ENCODE data around the gene TSFM.

GRCh38 chr12:57781244-57781643, 1.3 kb upstream of the TSFM start:
- TF ChIP-seq JUN (CRISPR knock-in tag; IDR thresholded peaks at IDR 0.05) (no peak), TOPORS (CRISPR knock-in tag; IDR thresholded peaks at IDR 0.05) (no peak), MED8 (CRISPR knock-in tag; IDR thresholded peaks at IDR 0.05; ENCODE audit: insufficient replicate concordance) (no peak), ZNF382 (CRISPR knock-in tag; IDR thresholded peaks at IDR 0.05; ENCODE audit: borderline replicate concordance) (no peak), NFE2 (CRISPR knock-in tag; IDR thresholded peaks at IDR 0.05) (no peak)
- TF ChIP-seq, protein P1, sequence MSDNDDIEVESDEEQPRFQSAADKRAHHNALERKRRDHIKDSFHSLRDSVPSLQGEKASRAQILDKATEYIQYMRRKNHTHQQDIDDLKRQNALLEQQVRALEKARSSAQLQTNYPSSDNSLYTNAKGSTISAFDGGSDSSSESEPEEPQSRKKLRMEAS (IDR thresholded peaks at IDR 0.05), result no peak
